Right lobe of liver (tissue), 4 donors: ENCODE data around the gene DAZAP1.

ENCODE experiments used
- POLR2A ChIP-seq: fragments of 450-650 bp; IDR thresholded peaks from one replicate; pipeline ENCODE4 v1.6.1; 2017; ENCODE audit warnings: antibody characterized with exemption, mild to moderate bottlenecking
- TF ChIP-seq, protein P1 (sequence below), 4 donors: fragments of 200-600 bp in 3 of 4; fragments of 450-650 bp in 1 of 4; IDR thresholded peaks; one replicate each; pipeline versions ENCODE4 v1.5.1 to v1.8.0; 2016 to 2022; ENCODE audit warnings: antibody characterized with exemption in 4 of 4, mild to moderate bottlenecking in 2 of 4
- donor health status: DM: no; HTN: no; CAD: no.
- donor health status: DM: no; HTN: no; CAD: no.
- donor health status: DM: no; HTN: yes; CAD: no.

DNA sequence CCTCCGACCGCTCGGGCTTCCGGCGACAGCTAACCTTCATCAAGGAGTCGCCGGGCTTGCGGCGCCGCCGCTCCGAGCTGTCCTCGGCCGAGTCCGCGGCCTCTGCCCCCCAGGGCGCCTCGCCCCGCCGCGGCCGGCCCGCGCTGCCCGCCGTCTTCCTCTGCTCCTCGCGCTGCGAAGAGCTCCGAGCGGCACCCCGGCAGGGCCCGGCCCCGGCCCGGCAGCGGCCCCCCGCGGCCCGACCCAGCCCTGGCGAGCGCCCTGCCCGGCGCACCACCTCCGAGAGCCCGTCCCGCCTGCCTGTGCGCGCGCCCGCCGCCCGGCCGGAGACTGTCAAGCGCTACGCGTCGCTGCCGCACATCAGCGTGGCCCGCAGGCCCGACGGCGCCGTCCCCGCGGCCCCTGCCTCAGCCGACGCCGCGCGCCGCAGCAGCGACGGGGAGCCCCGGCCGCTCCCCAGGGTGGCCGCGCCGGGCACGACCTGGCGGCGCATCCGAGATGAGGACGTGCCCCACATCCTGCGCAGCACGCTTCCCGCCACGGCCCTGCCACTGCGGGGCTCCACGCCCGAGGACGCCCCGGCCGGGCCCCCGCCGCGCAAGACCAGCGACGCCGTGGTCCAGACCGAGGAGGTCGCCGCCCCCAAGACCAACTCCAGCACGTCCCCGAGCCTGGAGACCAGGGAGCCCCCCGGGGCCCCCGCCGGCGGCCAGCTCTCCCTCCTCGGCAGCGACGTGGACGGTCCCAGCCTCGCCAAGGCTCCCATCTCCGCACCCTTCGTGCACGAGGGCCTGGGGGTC, 62.1 kb downstream of the DAZAP1 start:
- TF ChIP-seq, protein P1, sequence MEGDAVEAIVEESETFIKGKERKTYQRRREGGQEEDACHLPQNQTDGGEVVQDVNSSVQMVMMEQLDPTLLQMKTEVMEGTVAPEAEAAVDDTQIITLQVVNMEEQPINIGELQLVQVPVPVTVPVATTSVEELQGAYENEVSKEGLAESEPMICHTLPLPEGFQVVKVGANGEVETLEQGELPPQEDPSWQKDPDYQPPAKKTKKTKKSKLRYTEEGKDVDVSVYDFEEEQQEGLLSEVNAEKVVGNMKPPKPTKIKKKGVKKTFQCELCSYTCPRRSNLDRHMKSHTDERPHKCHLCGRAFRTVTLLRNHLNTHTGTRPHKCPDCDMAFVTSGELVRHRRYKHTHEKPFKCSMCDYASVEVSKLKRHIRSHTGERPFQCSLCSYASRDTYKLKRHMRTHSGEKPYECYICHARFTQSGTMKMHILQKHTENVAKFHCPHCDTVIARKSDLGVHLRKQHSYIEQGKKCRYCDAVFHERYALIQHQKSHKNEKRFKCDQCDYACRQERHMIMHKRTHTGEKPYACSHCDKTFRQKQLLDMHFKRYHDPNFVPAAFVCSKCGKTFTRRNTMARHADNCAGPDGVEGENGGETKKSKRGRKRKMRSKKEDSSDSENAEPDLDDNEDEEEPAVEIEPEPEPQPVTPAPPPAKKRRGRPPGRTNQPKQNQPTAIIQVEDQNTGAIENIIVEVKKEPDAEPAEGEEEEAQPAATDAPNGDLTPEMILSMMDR (IDR thresholded peaks at IDR 0.05): no peak
- no peak for TF ChIP-seq POLR2A
